Activated T-cell treated with anti-CD3 and anti-CD28 coated beads for 1 hour (primary cell): ENCODE measurements around the gene FSIP2.

Experiments
- DNase-seq: peaks from one replicate; pipeline ENCODE4 v3.0.0-alpha.2; 2020; ENCODE audit warnings: low read depth

The FSIP2 gene, protein sequence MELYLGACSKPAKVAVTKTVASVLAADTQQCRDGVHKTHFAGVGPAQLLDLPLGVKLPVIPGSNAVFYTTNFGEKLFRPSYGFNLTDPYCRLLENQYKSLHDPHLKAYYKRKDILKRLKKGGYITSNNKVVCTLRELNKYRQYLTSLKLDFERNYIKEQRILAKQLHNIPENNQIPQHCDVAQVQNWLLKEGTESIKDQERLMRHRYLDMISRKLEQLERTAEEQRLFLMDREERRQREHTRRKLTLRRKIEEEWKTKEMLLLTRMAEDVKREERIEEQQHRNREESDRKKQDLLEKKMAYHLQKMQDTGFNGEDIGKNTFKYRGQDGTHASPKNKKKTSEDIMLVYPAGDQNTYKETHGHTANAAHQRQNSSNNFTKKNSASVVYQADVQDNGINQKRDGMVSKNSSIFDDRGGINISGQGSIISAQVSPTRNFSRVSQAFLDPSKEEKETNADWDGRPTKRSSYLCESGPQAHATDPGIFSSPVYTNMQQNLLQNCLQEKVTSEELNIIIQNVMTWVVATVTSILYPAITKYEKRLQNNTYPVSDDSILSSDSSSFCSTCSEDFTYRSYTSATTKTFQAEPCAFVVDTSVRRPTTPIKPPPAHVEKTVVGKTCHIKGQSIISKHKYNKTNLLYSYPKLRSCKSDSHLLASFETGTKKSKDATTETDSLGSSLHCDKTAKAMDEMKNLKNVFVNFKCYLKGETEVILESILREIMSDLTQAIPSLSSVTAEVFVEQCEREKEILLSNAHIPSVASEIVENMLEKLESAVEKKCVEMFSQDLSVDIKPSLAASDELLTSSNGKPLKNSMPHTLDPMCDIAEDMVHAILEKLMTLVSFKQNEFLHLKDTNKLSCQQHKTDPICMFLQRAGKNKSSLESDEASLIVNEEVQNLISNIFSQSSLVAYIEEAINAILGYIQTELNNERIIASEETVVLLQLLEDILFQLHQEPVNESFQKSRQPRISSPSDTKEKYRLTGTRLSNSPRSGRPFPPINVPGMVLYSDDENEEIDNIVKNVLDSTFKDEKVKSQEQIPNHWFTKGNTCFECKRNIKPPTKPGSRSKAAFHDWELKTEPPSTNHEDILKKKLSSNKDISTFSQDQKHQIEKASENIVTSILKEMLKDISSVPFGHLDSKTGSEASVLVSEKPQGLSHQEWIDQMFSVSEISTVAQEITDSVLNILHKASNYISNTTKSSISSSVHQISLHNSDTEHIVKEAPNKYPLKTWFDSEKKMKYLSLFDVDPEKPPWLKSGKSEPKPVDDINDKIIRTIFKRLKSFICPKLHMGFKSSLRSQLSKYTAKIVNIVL (N-terminal part only)

DNA sequence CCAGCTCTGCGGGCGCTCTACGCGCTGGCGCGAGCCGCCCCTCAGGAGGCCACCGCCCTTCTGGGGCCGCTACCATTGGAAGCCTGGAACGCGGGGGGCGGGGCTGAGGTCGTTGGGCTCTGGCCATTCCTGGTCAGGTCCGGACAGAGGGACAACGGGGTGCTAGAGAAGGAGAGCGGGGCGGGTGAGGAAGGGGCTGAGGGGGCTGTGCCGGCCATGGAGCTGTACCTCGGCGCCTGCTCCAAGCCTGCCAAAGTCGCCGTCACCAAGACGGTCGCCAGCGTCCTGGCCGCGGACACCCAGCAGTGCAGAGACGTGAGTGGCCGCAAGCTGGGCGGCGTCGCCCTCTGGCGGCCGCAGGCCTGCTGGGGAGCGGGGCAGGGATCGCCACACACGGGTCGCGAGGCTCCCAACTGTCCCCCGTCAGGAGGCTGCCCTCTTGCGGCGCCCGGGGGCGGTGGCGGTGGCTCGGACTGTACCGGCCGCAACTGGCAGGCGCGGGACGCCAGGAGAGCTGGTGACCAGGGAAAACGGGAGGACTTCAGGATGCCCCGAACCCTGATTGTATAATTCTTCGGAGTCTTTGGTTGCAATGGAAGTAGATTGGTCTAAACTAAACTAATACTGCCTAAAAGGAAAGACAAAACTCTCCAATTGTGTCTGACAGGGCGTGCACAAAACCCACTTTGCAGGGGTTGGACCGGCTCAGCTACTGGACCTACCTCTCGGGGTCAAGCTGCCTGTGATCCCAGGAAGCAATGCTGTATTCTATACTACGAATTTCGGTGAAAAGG is at the start of gene FSIP2:
TSS of gene FSIP2 (plus strand) at position 126 of the 794 bp plus-strand sequence. CDS start at position 217, 91 bp downstream.
- DNase-seq = no peak

- no peak for DNase-seq
Observed at GRCh38 chr2:185689906-185690539, 48.6 kb upstream of the FSIP2 start.

- no peak for DNase-seq
Observed at GRCh38 chr2:185695711-185696235, 42.8 kb upstream of the FSIP2 start.

DNA sequence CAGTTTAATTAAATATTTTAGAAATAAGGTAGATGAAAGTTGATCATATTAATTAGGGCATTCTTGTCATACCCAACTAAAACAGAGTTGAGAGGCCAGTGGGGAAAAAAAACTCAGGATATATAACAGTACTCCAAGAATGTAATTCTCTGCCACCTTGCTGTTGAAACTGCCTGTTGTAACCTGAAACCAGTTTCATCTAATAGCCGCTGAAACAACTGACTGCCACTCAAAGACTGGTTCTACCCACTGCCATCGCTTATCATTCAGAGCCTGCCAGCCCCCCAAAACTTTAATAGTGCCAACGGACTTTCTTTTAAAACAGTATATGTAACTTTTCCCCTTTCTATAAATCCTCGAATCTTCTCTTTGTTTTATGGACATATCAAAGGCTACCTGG is 37.7 kb upstream of the FSIP2 start:
- DNase-seq = no peak

- no peak for DNase-seq
Observed at GRCh38 chr2:185734658-185735057, 3.9 kb upstream of the FSIP2 start.

GRCh38 chr2:185736210-185736609 is 2.4 kb upstream of the FSIP2 start:
- no peak for DNase-seq

GRCh38 chr2:185745864-185746859 is 7.6 kb downstream of the FSIP2 start:
- no peak for DNase-seq

GRCh38 chr2:185757356-185757755 is 18.8 kb downstream of the FSIP2 start:
- DNase-seq = no peak

DNA sequence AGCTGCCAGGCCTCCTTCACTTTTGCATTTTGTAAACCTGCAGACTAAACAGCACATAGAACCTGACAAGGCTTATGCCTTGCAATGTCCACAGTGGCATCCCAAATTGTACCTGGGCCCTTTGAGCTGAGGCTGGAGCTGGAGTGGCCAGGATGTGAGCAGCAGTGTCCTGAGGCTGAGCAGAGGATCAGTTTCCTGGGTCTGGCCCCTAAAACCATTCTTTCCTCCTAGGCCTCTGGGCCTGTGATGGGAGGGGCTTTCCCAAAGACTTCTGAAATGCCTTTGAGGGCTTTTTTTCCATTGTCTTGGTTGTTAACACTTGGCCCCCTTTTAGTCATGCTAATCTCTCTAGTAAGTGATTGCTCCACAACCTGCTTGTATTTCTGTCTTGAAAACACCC is 32.8 kb downstream of the FSIP2 start:
- no peak for DNase-seq

GRCh38 chr2:185780890-185781289 is 42.3 kb downstream of the FSIP2 start:
- DNase-seq = no peak

GRCh38 chr2:185782223-185782769 is 43.7 kb downstream of the FSIP2 start:
- DNase-seq = no peak

GRCh38 chr2:185785156-185785555 is 46.6 kb downstream of the FSIP2 start:
- DNase-seq = no peak

GRCh38 chr2:185785851-185786473 is 47.4 kb downstream of the FSIP2 start:
- DNase-seq = no peak

- DNase-seq = no peak
Observed at GRCh38 chr2:185787227-185788145, 48.9 kb downstream of the FSIP2 start.

DNA sequence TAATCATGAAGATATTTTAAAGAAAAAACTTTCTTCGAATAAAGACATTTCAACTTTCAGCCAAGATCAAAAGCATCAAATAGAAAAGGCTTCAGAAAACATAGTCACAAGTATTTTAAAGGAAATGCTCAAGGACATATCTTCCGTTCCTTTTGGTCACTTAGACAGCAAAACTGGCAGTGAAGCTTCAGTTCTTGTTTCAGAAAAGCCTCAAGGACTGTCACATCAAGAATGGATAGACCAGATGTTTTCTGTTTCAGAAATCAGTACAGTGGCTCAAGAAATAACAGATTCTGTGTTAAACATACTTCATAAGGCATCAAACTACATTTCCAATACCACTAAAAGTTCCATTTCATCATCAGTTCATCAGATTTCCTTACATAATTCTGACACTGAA is 51.8 kb downstream of the FSIP2 start:
- no peak for DNase-seq

GRCh38 chr2:185793532-185794345 is 55.1 kb downstream of the FSIP2 start:
- no peak for DNase-seq

DNA sequence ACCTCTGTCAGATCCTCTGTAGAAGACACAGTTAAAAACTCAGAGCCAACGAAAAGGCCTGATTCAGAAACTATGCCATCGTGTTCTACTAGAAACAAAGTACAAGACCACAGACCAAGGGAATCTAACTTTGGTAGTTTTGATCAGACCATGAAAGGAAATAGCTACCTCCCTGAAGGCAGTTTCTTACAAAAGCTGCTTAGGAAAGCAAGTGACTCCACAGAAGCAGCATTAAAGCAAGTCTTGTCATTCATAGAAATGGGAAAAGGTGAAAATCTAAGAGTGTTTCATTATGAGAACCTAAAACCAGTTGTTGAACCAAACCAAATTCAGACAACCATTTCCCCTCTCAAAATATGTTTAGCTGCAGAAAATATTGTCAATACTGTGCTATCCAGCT is 58.2 kb downstream of the FSIP2 start:
- no peak for DNase-seq
